K562 (cell line): ENCODE data around the gene SPEM1. TPM values are rescaled to one million over a fixed set of nuclear protein-coding genes. Genes with fewer than 3 reads are reported as not detected.
A peak's percentile ranks its signal among the peaks of the same experiment; 100 is the strongest.

Source experiments
- ATAC-seq: fragments of 200-7000 bp; cut with Tn5 transposase; 3 replicates; pipeline ENCODE4 v1.9.1; 2020; ENCODE audit warnings: moderate library complexity
- BruUV-seq: library from RNA; stranded (reverse); fragments of 400-500 nt; replicated peaks from 2 replicates; lab custom pipeline; 2021; lab: Mats Ljungman, UMichigan
- CTCF ChIA-PET: fragments of 300-600 bp; formaldehyde crosslinking; extraction: SDS; loops from one replicate; lab custom pipeline; 2021; ENCODE audit warnings: low intra/inter-chr PET ratio; lab: Yijun Ruan, JAX
- POLR2A ChIA-PET: fragments of 300-600, 350-650 bp; sonication (Branson Sonifier 250); formaldehyde crosslinking; extraction: SDS; loops from one replicate; lab custom pipeline; 2021; ENCODE audit warnings: antibody characterized with exemption, inconsistent platforms; lab: Yijun Ruan, JAX
- DNase-seq, 4 experiments: peaks; one replicate each; pipeline versions ENCODE4 v3.0.0 to v3.0.0-alpha.2; 2011 to 2018; ENCODE audit warnings: low spot score in 3 of 4, mixed read lengths in 3 of 4; ENCODE audit errors: extremely low read depth in 1 of 4
- FAIRE-seq: peaks from 2 replicates; lab custom pipeline; 2011; peaks lifted over from hg19 to GRCh38; lab: Jason Lieb, UNC
- H2AFZ ChIP-seq: 2 replicates; pipeline ENCODE4 v1.6.0; 2011; ENCODE audit warnings: low read depth, low read length, control low read depth, inconsistent platforms
- H3K27ac ChIP-seq: fragments of 200-600 bp; 3 replicates; pipeline ENCODE4 v1.8.0; 2011; ENCODE audit warnings: low read depth, mild to moderate bottlenecking, control low read depth, inconsistent platforms, low read length, moderate library complexity, mixed read lengths; ENCODE audit errors: extremely low read depth
- H3K27me3 ChIP-seq, 2 experiments: fragments of 300-600 bp in 1 of 2; 2 replicates in 1 of 2; 3 replicates in 1 of 2; pipeline versions ENCODE4 v1.6.0 to v1.8.0; 2011; ENCODE audit warnings: inconsistent platforms in 2 of 2, low read length in 2 of 2, mild to moderate bottlenecking in 1 of 2, mixed read lengths in 1 of 2, moderate library complexity in 1 of 2; ENCODE audit not compliant: control insufficient read depth in 2 of 2, insufficient read depth in 2 of 2
- H3K36me3 ChIP-seq: fragments of 300-600 bp; 3 replicates; pipeline ENCODE4 v1.8.0; 2011; ENCODE audit warnings: mild to moderate bottlenecking, low read length, inconsistent platforms; ENCODE audit not compliant: control insufficient read depth, insufficient read depth
- H3K4me1 ChIP-seq, 2 experiments: fragments of 200-600 bp in 1 of 2; replicated peaks in 1 of 2; 2 replicates in 1 of 2; 3 replicates in 1 of 2; pipeline versions ENCODE4 v1.5.1 to v1.8.0; 2011; ENCODE audit warnings: inconsistent platforms in 2 of 2, low read length in 2 of 2, mild to moderate bottlenecking in 1 of 2, mixed read lengths in 1 of 2, moderate library complexity in 1 of 2; ENCODE audit not compliant: control insufficient read depth in 2 of 2, insufficient read depth in 2 of 2
- H3K4me2 ChIP-seq: 2 replicates; pipeline ENCODE4 v1.6.1; 2011; ENCODE audit warnings: low read length, control low read depth, inconsistent platforms, mixed read lengths; ENCODE audit not compliant: insufficient read depth
- H3K4me3 ChIP-seq: fragments of 200-600 bp; sonication (generic), shearing (Covaris generic); 2 replicates; pipeline ENCODE4 v1.5.1; 2016; ENCODE audit warnings: control low read depth, inconsistent platforms
- H3K79me2 ChIP-seq: fragments of 200-600 bp; 3 replicates; pipeline ENCODE4 v1.8.0; 2011; ENCODE audit warnings: low read length, inconsistent platforms; ENCODE audit not compliant: control insufficient read depth, insufficient read depth
- H3K9ac ChIP-seq, 2 experiments: 2 replicates each; pipeline versions ENCODE4 v1.6.0 to v1.6.1; 2011; ENCODE audit warnings: low read depth in 2 of 2, low read length in 2 of 2, control low read depth in 1 of 2, inconsistent platforms in 1 of 2, mild to moderate bottlenecking in 1 of 2, mixed read lengths in 1 of 2; ENCODE audit not compliant: insufficient read depth in 1 of 2
- H3K9me1 ChIP-seq: one replicate; pipeline ENCODE4 v1.6.0; 2011; ENCODE audit warnings: inconsistent platforms, mild to moderate bottlenecking, low read length, moderate library complexity; ENCODE audit not compliant: control insufficient read depth, insufficient read depth
- H3K9me3 ChIP-seq: replicated peaks from 2 replicates; pipeline ENCODE4 v1.5.1; 2011; ENCODE audit warnings: low read depth, low read length, inconsistent platforms; ENCODE audit not compliant: control insufficient read depth, insufficient read depth
- H4K20me1 ChIP-seq: replicated peaks from 2 replicates; pipeline ENCODE4 v1.6.1; 2011; ENCODE audit warnings: low read length, inconsistent platforms, mixed read lengths; ENCODE audit not compliant: control insufficient read depth, insufficient read depth
- ATF6 ChIP-seq: sonication (generic); formaldehyde crosslinking; IDR thresholded peaks from 2 replicates; pipeline ENCODE4 v1.4.0; 2020; ENCODE audit warnings: mild to moderate bottlenecking, missing genetic modification reagents
- CLOCK ChIP-seq: fragments of 250-450 bp; sonication (Bioruptor Pico); IDR thresholded peaks from 2 replicates; pipeline ENCODE4 v1.4.0; 2020; ENCODE audit warnings: mild to moderate bottlenecking, moderate library complexity, borderline replicate concordance
- HIVEP1 ChIP-seq: fragments of 250-450 bp; sonication (Bioruptor Pico); IDR thresholded peaks from 2 replicates; pipeline ENCODE4 v1.4.0; 2020; ENCODE audit warnings: mild to moderate bottlenecking
- POU5F1 ChIP-seq: fragments of 150-350 bp; IDR thresholded peaks from 2 replicates; pipeline ENCODE4 v1.6.1; 2014; ENCODE audit warnings: borderline replicate concordance, low read length, low read depth, mild to moderate bottlenecking; ENCODE audit not compliant: partially characterized antibody
- ZBTB33 ChIP-seq: sonication (generic); formaldehyde crosslinking; IDR thresholded peaks from 2 replicates; pipeline ENCODE4 v1.8.1; 2023; ENCODE audit warnings: mild to moderate bottlenecking, missing genetic modification reagents
- ZBTB43 ChIP-seq: sonication (generic); formaldehyde crosslinking; IDR thresholded peaks from 2 replicates; pipeline ENCODE4 v1.8.0; 2023; ENCODE audit warnings: mild to moderate bottlenecking, missing genetic modification reagents
- ZNF551 ChIP-seq: fragments of 250-450 bp; sonication (Bioruptor Pico); IDR thresholded peaks from 2 replicates; pipeline ENCODE4 v1.5.0; 2021; ENCODE audit warnings: mild to moderate bottlenecking, moderate library complexity
- WGBS: fragments of 100-300 bp; shearing (Covaris generic); methylation state at CpG from one replicate; pipeline ENCODE4 v1.1.6; 2016; ENCODE audit warnings: low coverage, mixed read lengths; ENCODE audit not compliant: insufficient coverage; ENCODE audit errors: missing lambda C conversion rate; 5-methylcytosine and 5-hydroxymethylcytosine counted together
- in situ Hi-C: fragments of 300-500 bp; cut with MboI; formaldehyde crosslinking; loops from 4 replicates; pipeline ENCODE4 v1.15.0; 2018; ENCODE audit warnings: inconsistent platforms, mixed read lengths
- intact Hi-C: fragments of 100-400 bp; cut with micrococcal nuclease; formaldehyde crosslinking; loops from 2 replicates; pipeline ENCODE4 v1.14.2; 2022
- polyA plus RNA-seq, 8 experiments: library from polyadenylated mRNA; depleted of rRNA in 4 of 8; stranded (reverse) in 5 of 8; unstranded in 3 of 8; fragments of >200 nt; fragmentation: Nextera tagmentation in 2 of 8; fragmentation: Illumina TruSeq in 1 of 8; extraction: Ambion mirVana in 2 of 8; extraction: Trizol in 1 of 8; gene quantifications; 2 replicates each; pipeline versions ENCODE4 v1.2.1 to v1.2.3, GENCODE V29; 2011 to 2014; ENCODE audit warnings: inconsistent platforms in 1 of 8, missing spikeins in 1 of 8
- total RNA-seq, 7 experiments: library from RNA; depleted of rRNA in 6 of 7; stranded (reverse); fragments of >200 nt in 6 of 7; fragmentation: Illumina TruSeq in 2 of 7; extraction: Trizol in 2 of 7; gene quantifications; 2 replicates each; pipeline versions ENCODE4 v1.2.1 to v1.2.3, GENCODE V29; 2011 to 2021; ENCODE audit warnings: low replicate concordance in 1 of 7

The SPEM1 gene
- total and polyA plus RNA-seq, 9 of the 15 experiments (the other 6 are each of a cell fraction or from before 2014, with no cell fraction given): not detected

- Histone ChIP-seq H3K4me2 (no peak overlapping the region), H3K4me1 (peaks cover 0 to 14% of the 10 kb centered on the region in 2 experiments; a peak in 2 of 5 replicates), H3K79me2 (no peaks in the 10 kb centered on the region), H3K9me3 (no peaks in the 10 kb centered on the region), H3K27ac (no peak overlapping the region), H4K20me1 (no peaks in the 10 kb centered on the region), H3K36me3 (no peaks in the 10 kb centered on the region), H3K9ac (peak overlapping the region in 1 of 2 experiments; percentile 17; a peak in 1 of 4 replicates), H3K9me1 (no peaks in the 10 kb centered on the region), H3K27me3 (no peaks in the 10 kb centered on the region), H3K4me3 (no peak overlapping the region), H2AFZ (no peak overlapping the region)
- TF ChIP-seq ZBTB33 (CRISPR knock-in tag): peak; percentile 49; the same call in 1 of the 2 replicates
- no peak for TF ChIP-seq ATF6 (CRISPR knock-in tag)
- TF ChIP-seq ZBTB43: no peak
- TF ChIP-seq CLOCK (CRISPR knock-in tag): no peak
- no peak for TF ChIP-seq ZNF551 (CRISPR knock-in tag)
- no peak for TF ChIP-seq POU5F1
- TF ChIP-seq HIVEP1 (CRISPR knock-in tag): no peak
- intact Hi-C loops: no loop called here
- CTCF ChIA-PET: no interaction called here
- DNase-seq: no peak
- no peak for ATAC-seq
- no peak for FAIRE-seq
- in situ Hi-C loops: no loop called here
- WGBS: 56% methylated on average over 14 of the region's 33 CpGs
- no TSS peak for BruUV-seq
- POLR2A ChIA-PET: interaction anchor here (1.8 kb wide), 1 partner anchor 9 kb away, joined by 8 read pairs; the partner anchor contains the start of gene TMEM102
These were observed 6.2 kb downstream of the SPEM1 start for GRCh38 chr17:7426203-7426863.
